K562 (cell line): ENCODE data around the gene BNC2.

ENCODE experiments used
- CTCF ChIP-seq, 3 experiments: IDR thresholded peaks in 2 of 3; conservative IDR thresholded peaks in 1 of 3; 2 replicates each; pipeline ENCODE4 v1.5.1; 2011 to 2012; ENCODE audit warnings: low read length in 3 of 3, mild to moderate bottlenecking in 3 of 3, control low read depth in 2 of 3, improper control_type of control experiment in 1 of 3, inconsistent platforms in 1 of 3, low read depth in 1 of 3, mixed read lengths in 1 of 3, moderate library complexity in 1 of 3; ENCODE audit not compliant: insufficient read depth in 2 of 3
- HLTF ChIP-seq: fragments of 450-650 bp; IDR thresholded peaks from 2 replicates; pipeline ENCODE4 v1.6.1; 2016
- HOMEZ ChIP-seq: fragments of 250-450 bp; sonication (Bioruptor Pico); IDR thresholded peaks from 2 replicates; pipeline ENCODE4 v1.4.0; 2020; ENCODE audit warnings: mild to moderate bottlenecking, moderate library complexity
- MCM2 ChIP-seq: fragments of 450-650 bp; IDR thresholded peaks from 2 replicates; pipeline ENCODE4 v1.6.1; 2017; ENCODE audit warnings: low read depth, mild to moderate bottlenecking
- NFATC3 ChIP-seq: fragments of 450-650 bp; IDR thresholded peaks from 2 replicates; pipeline ENCODE4 v1.6.1; 2017; ENCODE audit warnings: mild to moderate bottlenecking
- SNRNP70 ChIP-seq: fragments of 200-400 bp; formaldehyde crosslinking; optimal IDR thresholded peaks from 2 replicates; pipeline ENCODE3; 2017; ENCODE audit warnings: low read depth, low read length
- SPI1 ChIP-seq: IDR thresholded peaks from 2 replicates; pipeline ENCODE4 v1.6.1; 2011; ENCODE audit warnings: low read depth, low read length, control low read depth, borderline replicate concordance
- SUPT5H ChIP-seq: fragments of 450-650 bp; IDR thresholded peaks from 2 replicates; pipeline ENCODE4 v1.6.1; 2016

GRCh38 chr9:16449076-16449730 lies 421.3 kb downstream of the BNC2 start:
- TF ChIP-seq MCM2 = no peak
- no peak for TF ChIP-seq NFATC3
- TF ChIP-seq SNRNP70 = no peak
- TF ChIP-seq HOMEZ (CRISPR knock-in tag) = no peak
- no peak for TF ChIP-seq SUPT5H
- no peak for TF ChIP-seq HLTF
- no peak for TF ChIP-seq CTCF (IDR thresholded peaks at IDR 0.05 in 2 of 3, conservative IDR thresholded peaks at IDR 0.05 in 1 of 3; ENCODE audit: insufficient read depth in 2 of 3, low read depth in 1 of 3, low read length in 3 of 3)
- no peak for TF ChIP-seq SPI1
